Measurements from ENCODE around the gene RLIM.

DNA sequence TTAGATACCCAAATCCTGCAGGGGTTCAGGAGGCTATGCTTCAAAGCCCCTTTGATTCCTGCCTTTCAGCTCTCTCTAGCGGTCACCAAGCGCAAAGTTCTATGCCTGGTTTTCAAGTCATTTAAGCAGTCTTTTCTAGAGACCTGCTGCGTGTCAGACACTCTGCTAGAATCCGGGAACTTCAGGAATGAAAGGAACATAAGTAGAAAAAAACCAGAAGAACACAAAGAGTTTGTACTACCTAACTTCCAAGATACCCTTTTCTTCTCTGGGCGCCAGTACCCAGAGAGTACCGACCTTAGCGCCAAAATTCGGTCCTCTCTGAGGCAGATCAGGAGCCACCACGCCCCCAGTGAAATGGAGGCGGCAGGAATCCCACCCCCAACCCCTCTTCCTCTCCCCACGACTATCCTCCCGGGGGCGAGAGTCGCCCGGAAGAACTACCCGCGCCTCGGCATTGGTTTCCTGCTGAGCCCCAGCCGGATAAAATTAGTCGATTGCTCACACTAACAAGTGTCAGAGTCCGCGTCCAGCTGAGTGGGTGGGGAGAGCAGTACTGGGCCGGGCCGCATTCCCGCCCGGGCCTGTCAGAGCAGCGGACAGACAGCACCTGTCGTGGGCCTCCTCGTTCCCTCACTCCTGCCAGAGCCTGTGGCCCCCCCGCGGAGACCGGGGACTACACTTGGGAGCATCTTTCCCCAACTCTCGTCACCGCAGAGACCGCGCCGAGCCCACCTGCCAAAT, 78.8 kb downstream of the RLIM start:
- TF ChIP-seq, protein P1, sequence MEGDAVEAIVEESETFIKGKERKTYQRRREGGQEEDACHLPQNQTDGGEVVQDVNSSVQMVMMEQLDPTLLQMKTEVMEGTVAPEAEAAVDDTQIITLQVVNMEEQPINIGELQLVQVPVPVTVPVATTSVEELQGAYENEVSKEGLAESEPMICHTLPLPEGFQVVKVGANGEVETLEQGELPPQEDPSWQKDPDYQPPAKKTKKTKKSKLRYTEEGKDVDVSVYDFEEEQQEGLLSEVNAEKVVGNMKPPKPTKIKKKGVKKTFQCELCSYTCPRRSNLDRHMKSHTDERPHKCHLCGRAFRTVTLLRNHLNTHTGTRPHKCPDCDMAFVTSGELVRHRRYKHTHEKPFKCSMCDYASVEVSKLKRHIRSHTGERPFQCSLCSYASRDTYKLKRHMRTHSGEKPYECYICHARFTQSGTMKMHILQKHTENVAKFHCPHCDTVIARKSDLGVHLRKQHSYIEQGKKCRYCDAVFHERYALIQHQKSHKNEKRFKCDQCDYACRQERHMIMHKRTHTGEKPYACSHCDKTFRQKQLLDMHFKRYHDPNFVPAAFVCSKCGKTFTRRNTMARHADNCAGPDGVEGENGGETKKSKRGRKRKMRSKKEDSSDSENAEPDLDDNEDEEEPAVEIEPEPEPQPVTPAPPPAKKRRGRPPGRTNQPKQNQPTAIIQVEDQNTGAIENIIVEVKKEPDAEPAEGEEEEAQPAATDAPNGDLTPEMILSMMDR (IDR thresholded peaks at IDR 0.05; ENCODE audit: insufficient read depth, low read length, poor library complexity, severe bottlenecking), result no peak
- TF ChIP-seq EZH2phosphoT487 (conservative IDR thresholded peaks at IDR 0.05; ENCODE audit: low read length), result no peak
